DND-41 (cell line): Measurements from ENCODE around the gene SLC26A2.

ENCODE experiments used
- ATAC-seq: fragments of 200-7000 bp; cut with Tn5 transposase; 3 replicates; pipeline ENCODE4 v1.9.1; 2021; ENCODE audit warnings: low read depth; ENCODE audit not compliant: insufficient read depth
- DNase-seq: peaks from one replicate; pipeline ENCODE4 v3.0.0-alpha.2; 2020
- H2AFZ ChIP-seq: 2 replicates; pipeline ENCODE4 v1.6.0; 2012; ENCODE audit warnings: low read depth, low read length
- H3K27ac ChIP-seq: 2 replicates; pipeline ENCODE4 v1.5.1; 2012; ENCODE audit warnings: low read length, inconsistent platforms
- H3K27me3 ChIP-seq: fragments of 200-600 bp; sonication (generic); 2 replicates; pipeline ENCODE4 v1.6.0; 2012; ENCODE audit warnings: low read length, mild to moderate bottlenecking, inconsistent platforms; ENCODE audit not compliant: insufficient read depth, poor library complexity
- H3K36me3 ChIP-seq: 2 replicates; pipeline ENCODE4 v1.5.1; 2012; ENCODE audit warnings: low read length, inconsistent platforms; ENCODE audit not compliant: insufficient read depth
- H3K4me1 ChIP-seq: 2 replicates; pipeline ENCODE4 v1.5.1; 2012; ENCODE audit warnings: mild to moderate bottlenecking, low read length; ENCODE audit not compliant: insufficient read depth
- H3K4me2 ChIP-seq: 2 replicates; pipeline ENCODE4 v1.6.0; 2012; ENCODE audit warnings: mild to moderate bottlenecking, moderate library complexity, low read length, inconsistent platforms; ENCODE audit not compliant: insufficient read depth
- H3K4me3 ChIP-seq, 2 experiments: fragments of 200-600 bp in 1 of 2; shearing (Covaris generic) in 1 of 2; 2 replicates each; pipeline ENCODE4 v1.5.1; 2012 to 2016; ENCODE audit warnings: inconsistent platforms in 2 of 2, low read length in 2 of 2, mild to moderate bottlenecking in 2 of 2, low read depth in 1 of 2, moderate library complexity in 1 of 2
- H3K79me2 ChIP-seq: 2 replicates; pipeline ENCODE4 v1.6.0; 2012; ENCODE audit warnings: low read length, inconsistent platforms; ENCODE audit not compliant: insufficient read depth
- H3K9ac ChIP-seq: 2 replicates; pipeline ENCODE4 v1.6.0; 2012; ENCODE audit warnings: low read depth, mild to moderate bottlenecking, inconsistent platforms, low read length, moderate library complexity
- H3K9me3 ChIP-seq: 2 replicates; pipeline ENCODE4 v1.5.1; 2012; ENCODE audit warnings: low read length, moderate library complexity, mild to moderate bottlenecking, inconsistent platforms; ENCODE audit not compliant: insufficient read depth, severe bottlenecking
- H4K20me1 ChIP-seq: 2 replicates; pipeline ENCODE4 v1.6.0; 2012; ENCODE audit warnings: low read length; ENCODE audit not compliant: insufficient read depth
- EZH2 ChIP-seq: IDR thresholded peaks from 3 replicates; pipeline ENCODE4 v1.6.1; 2012; ENCODE audit warnings: borderline replicate concordance, low read depth, mild to moderate bottlenecking, moderate library complexity, low read length, inconsistent platforms; ENCODE audit not compliant: severe bottlenecking
- TF ChIP-seq, protein P1 (sequence below): IDR thresholded peaks from 2 replicates; pipeline ENCODE4 v1.5.1; 2012; ENCODE audit warnings: borderline replicate concordance, low read length, moderate library complexity, mild to moderate bottlenecking; ENCODE audit not compliant: poor library complexity, severe bottlenecking; ENCODE audit errors: extremely low read depth

Gene SLC26A2

DNA sequence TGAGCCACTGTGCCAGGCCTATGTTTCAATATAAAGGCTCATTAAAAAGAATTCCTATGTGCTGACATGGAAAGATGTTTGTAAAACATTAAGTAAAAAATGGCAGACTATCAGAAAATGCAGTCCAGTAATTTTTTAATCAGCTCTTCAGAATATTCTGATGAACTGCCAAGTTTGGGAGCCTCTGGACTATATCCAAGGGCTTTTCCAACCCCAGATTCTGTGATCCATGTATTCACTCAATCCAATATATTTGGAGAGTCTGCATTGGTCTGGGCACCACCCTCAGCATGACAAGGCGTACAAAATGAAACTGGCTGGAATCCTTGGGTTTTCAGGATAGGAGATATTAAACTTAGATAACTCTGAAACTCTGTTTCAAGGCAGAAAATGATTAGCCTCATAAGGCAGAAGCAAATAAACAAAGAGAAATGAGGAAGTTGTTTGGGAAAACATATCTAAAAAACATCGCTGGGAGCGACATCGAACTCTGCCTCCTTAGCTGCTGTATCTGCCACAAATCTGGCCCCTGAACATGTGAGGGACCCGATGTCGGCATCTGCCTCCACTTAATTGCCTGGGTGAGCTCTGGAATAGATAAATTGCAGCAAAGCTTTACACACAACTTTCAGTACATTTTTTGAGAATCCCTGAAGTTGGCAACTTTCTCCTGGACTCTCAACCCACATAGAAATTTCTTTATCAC, 30.4 kb upstream of the SLC26A2 start:
- Histone ChIP-seq H3K9me3 (no peaks in the 10 kb centered on the region), H2AFZ (no peak overlapping the region), H3K79me2 (no peaks in the 10 kb centered on the region), H3K27me3 (peaks cover 12% of the 10 kb centered on the region), H3K4me1 (no peaks in the 10 kb centered on the region), H4K20me1 (no peaks in the 10 kb centered on the region), H3K9ac (no peak overlapping the region), H3K4me2 (no peak overlapping the region), H3K27ac (no peak overlapping the region), H3K4me3 (no peak overlapping the region), H3K36me3 (no peaks in the 10 kb centered on the region)
- TF ChIP-seq, protein P1, sequence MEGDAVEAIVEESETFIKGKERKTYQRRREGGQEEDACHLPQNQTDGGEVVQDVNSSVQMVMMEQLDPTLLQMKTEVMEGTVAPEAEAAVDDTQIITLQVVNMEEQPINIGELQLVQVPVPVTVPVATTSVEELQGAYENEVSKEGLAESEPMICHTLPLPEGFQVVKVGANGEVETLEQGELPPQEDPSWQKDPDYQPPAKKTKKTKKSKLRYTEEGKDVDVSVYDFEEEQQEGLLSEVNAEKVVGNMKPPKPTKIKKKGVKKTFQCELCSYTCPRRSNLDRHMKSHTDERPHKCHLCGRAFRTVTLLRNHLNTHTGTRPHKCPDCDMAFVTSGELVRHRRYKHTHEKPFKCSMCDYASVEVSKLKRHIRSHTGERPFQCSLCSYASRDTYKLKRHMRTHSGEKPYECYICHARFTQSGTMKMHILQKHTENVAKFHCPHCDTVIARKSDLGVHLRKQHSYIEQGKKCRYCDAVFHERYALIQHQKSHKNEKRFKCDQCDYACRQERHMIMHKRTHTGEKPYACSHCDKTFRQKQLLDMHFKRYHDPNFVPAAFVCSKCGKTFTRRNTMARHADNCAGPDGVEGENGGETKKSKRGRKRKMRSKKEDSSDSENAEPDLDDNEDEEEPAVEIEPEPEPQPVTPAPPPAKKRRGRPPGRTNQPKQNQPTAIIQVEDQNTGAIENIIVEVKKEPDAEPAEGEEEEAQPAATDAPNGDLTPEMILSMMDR: no peak
- no peak for TF ChIP-seq EZH2
- no peak for ATAC-seq
- no peak for DNase-seq

DNA sequence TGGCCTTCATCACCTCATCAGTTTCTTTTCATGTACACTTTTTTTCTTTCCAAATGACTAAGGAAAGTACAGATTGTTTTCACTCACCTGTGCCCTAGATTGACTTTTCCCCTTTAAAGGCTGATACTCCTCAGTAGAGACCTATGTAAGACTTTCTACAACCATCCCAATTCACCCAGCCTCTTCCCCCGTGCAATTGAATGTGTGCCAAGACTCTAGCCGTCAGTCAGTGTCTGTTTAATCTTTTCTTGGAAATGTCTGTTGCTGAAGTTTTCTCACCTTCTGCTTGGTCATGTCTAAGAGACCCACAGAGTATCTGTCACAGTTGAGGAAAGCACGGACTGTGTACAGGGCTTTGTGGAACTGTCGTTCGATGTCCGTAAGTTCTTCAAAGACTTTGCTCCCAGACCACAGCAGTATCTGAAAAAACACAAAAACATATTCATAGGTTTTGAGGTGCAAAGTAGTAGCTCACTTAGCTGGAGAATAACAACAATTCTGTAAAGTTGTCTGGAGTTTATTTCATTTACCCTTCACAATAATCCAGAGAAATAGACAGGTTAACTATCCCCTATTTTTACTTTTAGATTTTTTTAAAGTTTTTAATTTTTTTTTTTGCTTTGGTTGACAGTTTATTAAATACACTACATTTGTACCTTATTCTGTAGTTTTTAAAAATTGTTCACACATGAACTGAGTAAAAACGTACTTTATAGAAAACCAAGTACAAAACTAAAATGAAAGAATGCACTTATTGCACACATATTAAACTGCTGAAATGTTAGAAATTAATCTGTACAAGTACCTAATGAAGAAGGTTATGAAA, 29.6 kb upstream of the SLC26A2 start:
- ATAC-seq (no peak), DNase-seq (no peak)
- Histone ChIP-seq H3K36me3 (no peaks in the 10 kb centered on the region), H4K20me1 (no peaks in the 10 kb centered on the region), H3K4me2 (no peak overlapping the region), H3K4me3 (no peak overlapping the region), H3K9ac (no peak overlapping the region), H3K79me2 (no peaks in the 10 kb centered on the region), H3K27me3 (peaks cover 12% of the 10 kb centered on the region), H3K9me3 (no peaks in the 10 kb centered on the region), H2AFZ (no peak overlapping the region), H3K27ac (no peak overlapping the region), H3K4me1 (no peaks in the 10 kb centered on the region)
- no peak for TF ChIP-seq EZH2
- TF ChIP-seq, protein P1: no peak

DNA sequence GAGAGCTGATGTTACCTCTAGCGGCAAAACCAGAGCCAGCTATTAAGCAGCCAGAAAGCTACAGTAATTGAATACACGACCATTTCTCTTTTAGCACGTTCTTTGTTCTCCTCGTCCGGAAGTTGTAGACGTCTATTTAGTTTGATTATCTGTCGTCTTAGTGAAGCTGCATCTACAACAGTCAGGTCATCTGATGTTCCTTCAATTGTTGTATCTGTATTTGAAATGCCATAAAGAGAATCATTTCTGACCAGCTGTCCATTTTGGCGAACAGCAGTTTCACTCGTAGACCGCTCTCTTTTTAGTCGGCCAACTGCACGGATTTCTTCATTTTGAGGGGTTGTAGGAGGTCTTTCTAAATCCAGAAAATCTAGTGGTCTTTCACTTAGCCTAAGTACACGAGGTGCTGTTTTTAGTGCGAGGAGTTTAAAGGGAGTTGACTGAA, 28.5 kb upstream of the SLC26A2 start:
- H3K27me3 ChIP-seq: peaks cover 12% of the 10 kb centered on the region
- H3K27ac ChIP-seq: no peak overlapping the region
- no peaks in the 10 kb centered on the region for H3K79me2 ChIP-seq
- H3K9me3 ChIP-seq: no peaks in the 10 kb centered on the region
- DNase-seq: no peak
- no peaks in the 10 kb centered on the region for H4K20me1 ChIP-seq
- no peaks in the 10 kb centered on the region for H3K36me3 ChIP-seq
- no peak overlapping the region for H3K9ac ChIP-seq
- no peak for ATAC-seq
- no peak overlapping the region for H3K4me2 ChIP-seq
- TF ChIP-seq, protein P1: no peak
- no peak for TF ChIP-seq EZH2
- no peak overlapping the region for H3K4me3 ChIP-seq
- no peak overlapping the region for H2AFZ ChIP-seq
- H3K4me1 ChIP-seq: no peaks in the 10 kb centered on the region
